Thyroid gland (tissue), 4 donors: ENCODE data around the gene EDAR. TPM values are rescaled to one million over a fixed set of nuclear protein-coding genes. Genes with fewer than 3 reads are reported as not detected.

Experiments
- DNase-seq, 2 donors: peaks; one replicate each; pipeline ENCODE4 v3.0.0-alpha.2; 2019
- H3K27ac ChIP-seq, 3 donors: fragments of 200-600 bp; sonication (generic); 1 replicate in 2 of 3; 2 replicates in 1 of 3; pipeline ENCODE4 v1.5.1; 2016 to 2019; ENCODE audit warnings: mild to moderate bottlenecking in 1 of 3, moderate library complexity in 1 of 3
- H3K27me3 ChIP-seq: fragments of 200-600 bp; sonication (generic); one replicate; pipeline ENCODE4 v1.5.1; 2019
- H3K36me3 ChIP-seq, 2 donors: fragments of 200-600 bp; sonication (generic); one replicate each; pipeline ENCODE4 v1.5.1; 2016 to 2019
- H3K4me1 ChIP-seq, 2 donors: fragments of 200-600 bp; sonication (generic); one replicate each; pipeline ENCODE4 v1.5.1; 2017 to 2019
- H3K4me3 ChIP-seq, 3 donors: fragments of 200-600 bp; sonication (generic); replicated peaks in 1 of 3; 1 replicate in 2 of 3; 2 replicates in 1 of 3; pipeline ENCODE4 v1.5.1; 2016; ENCODE audit warnings: mild to moderate bottlenecking in 1 of 3
- H3K9me3 ChIP-seq: fragments of 200-600 bp; sonication (generic); one replicate; pipeline ENCODE4 v1.5.1; 2017
- POLR2A ChIP-seq, 2 donors: fragments of 450-650 bp; IDR thresholded peaks; one replicate each; pipeline ENCODE4 v1.6.1; 2017; ENCODE audit warnings: antibody characterized with exemption in 2 of 2, mild to moderate bottlenecking in 2 of 2, moderate library complexity in 1 of 2
- WGBS, 2 donors: methylation state at CpG; one replicate each; pipeline ENCODE4 v1.1.5; 2017; 5-methylcytosine and 5-hydroxymethylcytosine counted together
- intact Hi-C: fragments of 100-400 bp; cut with DNase I; formaldehyde crosslinking; loops from one replicate; pipeline ENCODE4 v1.15.1; 2023
- total RNA-seq, 4 donors: library from RNA; depleted of rRNA; stranded (reverse); fragments of >200 nt; gene quantifications; one replicate each; pipeline ENCODE4 v1.2.3, GENCODE V29; 2016
- TF ChIP-seq, protein P1 (sequence below), 6 experiments: fragments of 200-600 bp in 3 of 6; fragments of 450-650 bp in 3 of 6; sonication (generic) in 3 of 6; IDR thresholded peaks; one replicate each; pipeline ENCODE4 v1.5.1; 2016 to 2019; ENCODE audit warnings: antibody characterized with exemption in 6 of 6, mild to moderate bottlenecking in 2 of 6, inconsistent platforms in 1 of 6, moderate library complexity in 1 of 6

EDAR gene
- total RNA-seq, 4 donors from 2014 or later = not detected

DNA sequence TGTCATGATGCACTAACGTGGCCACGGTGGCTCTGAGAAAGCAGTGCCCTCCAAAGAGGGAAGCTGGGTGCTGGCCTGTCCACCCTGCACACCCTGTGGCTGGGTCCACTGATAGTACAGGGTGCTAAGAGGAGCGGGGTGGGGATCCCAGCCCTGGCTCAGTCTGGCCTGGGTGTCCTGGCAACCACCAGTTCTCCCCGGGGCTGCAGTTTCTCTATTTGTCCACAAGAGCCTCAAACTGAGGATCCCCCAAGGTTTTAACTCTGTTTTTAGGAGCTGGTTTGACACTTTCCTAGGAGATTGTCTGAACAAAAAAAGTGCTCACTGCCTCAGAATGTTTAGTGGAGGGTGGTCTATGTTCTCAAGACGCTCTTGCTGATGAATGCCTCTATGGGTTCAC is 29.0 kb downstream of the EDAR start:
- Histone ChIP-seq H3K27me3 (no peaks in the 10 kb centered on the region), H3K27ac (no peak overlapping the region), H3K4me1 (no peaks in the 10 kb centered on the region), H3K4me3 (no peak overlapping the region), H3K9me3 (no peaks in the 10 kb centered on the region), H3K36me3 (no peaks in the 10 kb centered on the region)
- no peak for DNase-seq
- intact Hi-C loops = no loop called here
- 87 to 91% methylated on average over 4 to 5 of the region's 5 CpGs for WGBS, 2 donors
- no peak for TF ChIP-seq POLR2A (IDR thresholded peaks at IDR 0.05)

GRCh38 chr2:108959401-108959800 is 29.6 kb downstream of the EDAR start:
- Histone ChIP-seq H3K4me3 (no peak overlapping the region), H3K27ac (no peak overlapping the region), H3K9me3 (no peaks in the 10 kb centered on the region), H3K27me3 (no peaks in the 10 kb centered on the region), H3K36me3 (no peaks in the 10 kb centered on the region), H3K4me1 (no peaks in the 10 kb centered on the region)
- intact Hi-C loops = no loop called here
- TF ChIP-seq, protein P1, sequence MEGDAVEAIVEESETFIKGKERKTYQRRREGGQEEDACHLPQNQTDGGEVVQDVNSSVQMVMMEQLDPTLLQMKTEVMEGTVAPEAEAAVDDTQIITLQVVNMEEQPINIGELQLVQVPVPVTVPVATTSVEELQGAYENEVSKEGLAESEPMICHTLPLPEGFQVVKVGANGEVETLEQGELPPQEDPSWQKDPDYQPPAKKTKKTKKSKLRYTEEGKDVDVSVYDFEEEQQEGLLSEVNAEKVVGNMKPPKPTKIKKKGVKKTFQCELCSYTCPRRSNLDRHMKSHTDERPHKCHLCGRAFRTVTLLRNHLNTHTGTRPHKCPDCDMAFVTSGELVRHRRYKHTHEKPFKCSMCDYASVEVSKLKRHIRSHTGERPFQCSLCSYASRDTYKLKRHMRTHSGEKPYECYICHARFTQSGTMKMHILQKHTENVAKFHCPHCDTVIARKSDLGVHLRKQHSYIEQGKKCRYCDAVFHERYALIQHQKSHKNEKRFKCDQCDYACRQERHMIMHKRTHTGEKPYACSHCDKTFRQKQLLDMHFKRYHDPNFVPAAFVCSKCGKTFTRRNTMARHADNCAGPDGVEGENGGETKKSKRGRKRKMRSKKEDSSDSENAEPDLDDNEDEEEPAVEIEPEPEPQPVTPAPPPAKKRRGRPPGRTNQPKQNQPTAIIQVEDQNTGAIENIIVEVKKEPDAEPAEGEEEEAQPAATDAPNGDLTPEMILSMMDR (IDR thresholded peaks at IDR 0.05) = no peak
- TF ChIP-seq POLR2A (IDR thresholded peaks at IDR 0.05) = no peak
- no peak for DNase-seq
- 93 to 97% methylated on average over 6 to 7 of the region's 7 CpGs for WGBS, 2 donors

DNA sequence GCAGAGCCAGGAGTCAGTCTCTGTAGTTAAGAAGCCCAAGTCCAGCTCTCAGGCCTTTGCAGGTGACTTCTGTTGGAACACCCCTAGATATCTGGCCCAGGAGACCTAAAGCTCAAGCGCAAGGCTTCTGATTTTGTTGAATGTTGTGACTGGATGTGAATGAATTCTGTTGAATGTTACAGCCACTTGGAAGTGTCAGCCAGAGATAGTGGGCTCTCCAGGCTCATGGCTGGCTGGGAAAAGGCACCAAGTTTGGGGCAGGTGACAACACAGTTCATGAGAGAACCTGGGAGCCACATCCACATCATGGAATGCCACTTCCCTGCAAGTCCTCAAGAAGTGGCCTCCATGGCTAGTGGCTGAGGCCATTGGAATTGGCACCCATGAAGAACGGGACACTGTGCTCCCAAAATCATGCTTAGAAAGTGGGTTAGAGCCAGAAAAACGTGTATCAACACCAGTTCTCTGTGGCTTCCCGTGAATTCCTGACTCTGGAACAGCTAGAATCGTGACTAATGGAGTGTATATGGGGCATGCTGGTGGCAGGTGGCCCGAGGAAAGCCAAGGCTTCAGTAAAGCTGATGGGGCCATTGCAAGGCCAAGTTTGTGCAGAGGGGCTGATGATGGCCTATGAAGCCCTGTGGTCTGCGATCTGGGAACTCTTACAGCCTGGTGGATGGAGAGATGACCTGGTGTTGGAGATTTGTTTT is 30.2 kb downstream of the EDAR start:
- no peak overlapping the region for H3K27ac ChIP-seq
- intact Hi-C loops = no loop called here
- 90 to 95% methylated on average over 6 to 7 of the region's 7 CpGs for WGBS, 2 donors
- H3K36me3 ChIP-seq = no peaks in the 10 kb centered on the region
- no peak for DNase-seq
- TF ChIP-seq, protein P1 (IDR thresholded peaks at IDR 0.05) = no peak
- TF ChIP-seq POLR2A (IDR thresholded peaks at IDR 0.05) = no peak
- no peaks in the 10 kb centered on the region for H3K27me3 ChIP-seq
- no peak overlapping the region for H3K4me3 ChIP-seq
- no peaks in the 10 kb centered on the region for H3K9me3 ChIP-seq
- H3K4me1 ChIP-seq = no peaks in the 10 kb centered on the region

- no peaks in the 10 kb centered on the region for H3K36me3 ChIP-seq
- DNase-seq = no peak
- intact Hi-C loops = no loop called here
- H3K4me3 ChIP-seq = no peak overlapping the region
- WGBS, 2 donors = 82 to 83% methylated on average over 8 of the region's 8 CpGs
- TF ChIP-seq, protein P1 (IDR thresholded peaks at IDR 0.05) = no peak
- no peak for TF ChIP-seq POLR2A (IDR thresholded peaks at IDR 0.05)
- no peaks in the 10 kb centered on the region for H3K9me3 ChIP-seq
- no peaks in the 10 kb centered on the region for H3K27me3 ChIP-seq
- H3K27ac ChIP-seq = no peak overlapping the region
- no peaks in the 10 kb centered on the region for H3K4me1 ChIP-seq
Observed at GRCh38 chr2:108958002-108958401, 31.0 kb downstream of the EDAR start.

GRCh38 chr2:108956375-108956774 is 32.6 kb downstream of the EDAR start:
- no peaks in the 10 kb centered on the region for H3K27me3 ChIP-seq
- H3K27ac ChIP-seq = no peak overlapping the region
- TF ChIP-seq, protein P1 (IDR thresholded peaks at IDR 0.05) = no peak
- no peak for TF ChIP-seq POLR2A (IDR thresholded peaks at IDR 0.05)
- no peak for DNase-seq
- H3K4me1 ChIP-seq = no peaks in the 10 kb centered on the region
- no peak overlapping the region for H3K4me3 ChIP-seq
- intact Hi-C loops = no loop called here
- WGBS, 2 donors = 89 to 94% methylated on average over 2 of the region's 2 CpGs
- H3K9me3 ChIP-seq = no peaks in the 10 kb centered on the region
- H3K36me3 ChIP-seq = no peaks in the 10 kb centered on the region
